AG09309 (cell line): ENCODE measurements around the gene CDR2L.
"Not testable (repeated sequence)": the region's sequence is repeated elsewhere in the genome, so short reads cannot be mapped to it uniquely, and the experiment has no call there.

Experiments
- DNase-seq: peaks from one replicate; pipeline ENCODE4 v3.0.0-alpha.2; 2010; ENCODE audit warnings: low read depth
- H3K4me3 ChIP-seq: 2 replicates; pipeline ENCODE4 v1.5.1; 2011; ENCODE audit warnings: mild to moderate bottlenecking, low read depth, low read length, moderate library complexity; ENCODE audit not compliant: control insufficient read depth
- CTCF ChIP-seq: IDR thresholded peaks from 2 replicates; pipeline ENCODE4 v1.5.1; 2011; ENCODE audit warnings: mild to moderate bottlenecking, low read depth, low read length, inconsistent platforms; ENCODE audit not compliant: insufficient read depth, control insufficient read depth; ENCODE audit errors: missing control alignments

Gene CDR2L

GRCh38 chr17:75020331-75021110 lies 33.1 kb downstream of the CDR2L start:
- no peak overlapping the region for H3K4me3 ChIP-seq
- no peak for TF ChIP-seq CTCF
- DNase-seq = no peak

- no peak for TF ChIP-seq CTCF
- no peak for DNase-seq
- no peak overlapping the region for H3K4me3 ChIP-seq
Measured at GRCh38 chr17:75024686-75025397, 37.4 kb downstream of the CDR2L start.

GRCh38 chr17:75025398-75025734 lies 37.9 kb downstream of the CDR2L start:
- DNase-seq, H3K4me3 ChIP-seq: not testable (repeated sequence)

- not testable (repeated sequence) for H3K4me3 ChIP-seq, DNase-seq
Measured at GRCh38 chr17:75026650-75027049, 39.2 kb downstream of the CDR2L start.

GRCh38 chr17:75030161-75030560 lies 42.7 kb downstream of the CDR2L start:
- no peak for DNase-seq
- no peak overlapping the region for H3K4me3 ChIP-seq
- TF ChIP-seq CTCF = no peak

- TF ChIP-seq CTCF = no peak
- H3K4me3 ChIP-seq = peak overlapping the region; percentile 67
- no peak for DNase-seq
Measured at GRCh38 chr17:75031972-75032719, 44.7 kb downstream of the CDR2L start.

- no peak for DNase-seq
- peak overlapping the region; percentile 67 for H3K4me3 ChIP-seq
- no peak for TF ChIP-seq CTCF
Measured at GRCh38 chr17:75032720-75033280, 45.4 kb downstream of the CDR2L start.
